ENCODE results near the gene APBB1.

GRCh38 chr11:6360183-6360582 lies 58.7 kb downstream of the APBB1 start:
- TF ChIP-seq, protein P1, sequence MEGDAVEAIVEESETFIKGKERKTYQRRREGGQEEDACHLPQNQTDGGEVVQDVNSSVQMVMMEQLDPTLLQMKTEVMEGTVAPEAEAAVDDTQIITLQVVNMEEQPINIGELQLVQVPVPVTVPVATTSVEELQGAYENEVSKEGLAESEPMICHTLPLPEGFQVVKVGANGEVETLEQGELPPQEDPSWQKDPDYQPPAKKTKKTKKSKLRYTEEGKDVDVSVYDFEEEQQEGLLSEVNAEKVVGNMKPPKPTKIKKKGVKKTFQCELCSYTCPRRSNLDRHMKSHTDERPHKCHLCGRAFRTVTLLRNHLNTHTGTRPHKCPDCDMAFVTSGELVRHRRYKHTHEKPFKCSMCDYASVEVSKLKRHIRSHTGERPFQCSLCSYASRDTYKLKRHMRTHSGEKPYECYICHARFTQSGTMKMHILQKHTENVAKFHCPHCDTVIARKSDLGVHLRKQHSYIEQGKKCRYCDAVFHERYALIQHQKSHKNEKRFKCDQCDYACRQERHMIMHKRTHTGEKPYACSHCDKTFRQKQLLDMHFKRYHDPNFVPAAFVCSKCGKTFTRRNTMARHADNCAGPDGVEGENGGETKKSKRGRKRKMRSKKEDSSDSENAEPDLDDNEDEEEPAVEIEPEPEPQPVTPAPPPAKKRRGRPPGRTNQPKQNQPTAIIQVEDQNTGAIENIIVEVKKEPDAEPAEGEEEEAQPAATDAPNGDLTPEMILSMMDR (IDR thresholded peaks at IDR 0.05; ENCODE audit: low read depth, low read length), result no peak
- TF ChIP-seq POLR2A (IDR thresholded peaks at IDR 0.05; ENCODE audit: extremely low read depth, insufficient read length), result no peak

Data from NB4 (cell line).